Osteoblast (primary cell): ENCODE results near the gene IFT52. TPM values are rescaled to one million over a fixed set of nuclear protein-coding genes. Genes with fewer than 3 reads are reported as not detected.

Experiments
- DNase-seq: peaks from one replicate; pipeline ENCODE4 v3.0.0; 2011; ENCODE audit warnings: low spot score, mixed read lengths; ENCODE audit not compliant: insufficient read length; ENCODE audit errors: missing footprints
- H2AFZ ChIP-seq: 2 replicates; pipeline ENCODE4 v1.6.0; 2011; ENCODE audit warnings: mild to moderate bottlenecking, low read length
- H3K27ac ChIP-seq: 2 replicates; pipeline ENCODE4 v1.5.1; 2011; ENCODE audit warnings: mild to moderate bottlenecking, low read depth, low read length, moderate library complexity
- H3K27me3 ChIP-seq: 2 replicates; pipeline ENCODE4 v1.6.0; 2012; ENCODE audit warnings: mild to moderate bottlenecking, control low read depth, inconsistent platforms, low read length, moderate library complexity; ENCODE audit not compliant: insufficient read depth
- H3K36me3 ChIP-seq: 2 replicates; pipeline ENCODE4 v1.5.1; 2011; ENCODE audit warnings: mild to moderate bottlenecking, low read length, control low read depth, moderate library complexity; ENCODE audit not compliant: insufficient read depth
- H3K4me1 ChIP-seq: 2 replicates; pipeline ENCODE4 v1.5.1; 2011; ENCODE audit warnings: mild to moderate bottlenecking, low read length, control low read depth, moderate library complexity; ENCODE audit not compliant: insufficient read depth
- H3K4me2 ChIP-seq: 2 replicates; pipeline ENCODE4 v1.6.0; 2011; ENCODE audit warnings: mild to moderate bottlenecking, low read length; ENCODE audit not compliant: insufficient read depth
- H3K4me3 ChIP-seq: fragments of 200-600 bp; sonication (generic); 3 replicates; pipeline ENCODE4 v1.5.1; 2012; ENCODE audit warnings: mild to moderate bottlenecking, low read length, inconsistent platforms; ENCODE audit not compliant: insufficient read depth
- H3K79me2 ChIP-seq: 2 replicates; pipeline ENCODE4 v1.6.0; 2012; ENCODE audit warnings: mild to moderate bottlenecking, low read length, control low read depth, inconsistent platforms; ENCODE audit not compliant: insufficient read depth
- H3K9me3 ChIP-seq: 2 replicates; pipeline ENCODE4 v1.5.1; 2011; ENCODE audit warnings: low read depth, low read length, control low read depth
- H4K20me1 ChIP-seq: 2 replicates; pipeline ENCODE4 v1.6.0; 2012; ENCODE audit warnings: mild to moderate bottlenecking, low read length, control low read depth; ENCODE audit not compliant: insufficient read depth
- total RNA-seq: library from RNA; depleted of rRNA; stranded (reverse); fragments of >200 nt; gene quantifications from 2 replicates; pipeline ENCODE4 v1.2.3, GENCODE V29; 2012
- TF ChIP-seq, protein P1 (sequence below): IDR thresholded peaks from 2 replicates; pipeline ENCODE4 v1.5.1; 2011; ENCODE audit warnings: mild to moderate bottlenecking, low read depth, low read length, moderate library complexity; ENCODE audit errors: extremely low read depth

The IFT52 gene
- total RNA-seq, 1 donor = 63.0 TPM

DNA sequence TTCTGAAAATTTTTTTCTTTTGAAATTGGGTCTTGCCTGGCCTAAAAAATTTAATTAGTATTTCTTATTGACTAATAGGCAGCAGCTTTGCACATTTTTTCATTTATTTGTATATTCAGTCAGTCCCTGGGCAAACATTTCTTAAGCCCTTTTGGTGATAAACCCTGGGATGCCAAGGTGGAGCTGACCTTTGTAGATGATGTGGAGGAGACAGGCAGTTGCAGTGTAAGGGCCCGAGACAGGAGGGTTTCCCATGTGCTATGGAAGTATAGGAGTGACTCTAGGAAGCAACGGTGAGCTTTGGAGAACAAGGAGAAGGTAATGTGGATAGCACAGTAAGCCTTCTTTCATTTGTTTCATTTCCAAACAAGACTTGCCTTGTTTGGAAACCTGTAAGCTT, 79.7 kb downstream of the IFT52 start:
- H3K9me3 ChIP-seq = no peaks in the 10 kb centered on the region
- no peak overlapping the region for H3K4me2 ChIP-seq
- TF ChIP-seq, protein P1, sequence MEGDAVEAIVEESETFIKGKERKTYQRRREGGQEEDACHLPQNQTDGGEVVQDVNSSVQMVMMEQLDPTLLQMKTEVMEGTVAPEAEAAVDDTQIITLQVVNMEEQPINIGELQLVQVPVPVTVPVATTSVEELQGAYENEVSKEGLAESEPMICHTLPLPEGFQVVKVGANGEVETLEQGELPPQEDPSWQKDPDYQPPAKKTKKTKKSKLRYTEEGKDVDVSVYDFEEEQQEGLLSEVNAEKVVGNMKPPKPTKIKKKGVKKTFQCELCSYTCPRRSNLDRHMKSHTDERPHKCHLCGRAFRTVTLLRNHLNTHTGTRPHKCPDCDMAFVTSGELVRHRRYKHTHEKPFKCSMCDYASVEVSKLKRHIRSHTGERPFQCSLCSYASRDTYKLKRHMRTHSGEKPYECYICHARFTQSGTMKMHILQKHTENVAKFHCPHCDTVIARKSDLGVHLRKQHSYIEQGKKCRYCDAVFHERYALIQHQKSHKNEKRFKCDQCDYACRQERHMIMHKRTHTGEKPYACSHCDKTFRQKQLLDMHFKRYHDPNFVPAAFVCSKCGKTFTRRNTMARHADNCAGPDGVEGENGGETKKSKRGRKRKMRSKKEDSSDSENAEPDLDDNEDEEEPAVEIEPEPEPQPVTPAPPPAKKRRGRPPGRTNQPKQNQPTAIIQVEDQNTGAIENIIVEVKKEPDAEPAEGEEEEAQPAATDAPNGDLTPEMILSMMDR = no peak
- H3K4me3 ChIP-seq = no peak overlapping the region
- peaks cover 10% of the 10 kb centered on the region for H3K4me1 ChIP-seq
- no peaks in the 10 kb centered on the region for H3K27me3 ChIP-seq
- H3K27ac ChIP-seq = no peak overlapping the region
- H3K79me2 ChIP-seq = peaks cover 2% of the 10 kb centered on the region
- H3K36me3 ChIP-seq = no peaks in the 10 kb centered on the region
- H2AFZ ChIP-seq = no peak overlapping the region
- no peak for DNase-seq
- no peaks in the 10 kb centered on the region for H4K20me1 ChIP-seq

DNA sequence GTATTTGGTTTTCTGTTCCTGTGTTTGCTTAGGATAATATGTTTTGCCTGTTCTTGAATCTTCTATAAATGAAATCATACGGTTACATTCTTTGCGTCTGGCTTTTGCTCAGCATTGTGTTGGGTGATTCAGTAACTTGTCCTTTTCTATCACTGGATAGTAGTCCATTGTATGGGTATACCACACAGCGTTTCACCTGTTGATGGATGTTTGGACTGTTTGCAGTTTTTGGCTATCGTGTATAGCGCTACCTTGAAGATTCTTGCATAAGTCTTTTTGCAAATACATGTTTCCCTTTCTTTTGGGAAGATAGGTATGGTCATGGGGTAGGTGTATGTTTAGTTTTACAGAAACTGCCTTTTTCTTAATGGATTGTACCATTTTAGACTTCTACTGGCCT, 85.6 kb downstream of the IFT52 start:
- no peak overlapping the region for H3K27ac ChIP-seq
- no peaks in the 10 kb centered on the region for H3K79me2 ChIP-seq
- no peaks in the 10 kb centered on the region for H3K36me3 ChIP-seq
- no peaks in the 10 kb centered on the region for H3K9me3 ChIP-seq
- no peaks in the 10 kb centered on the region for H4K20me1 ChIP-seq
- no peak for DNase-seq
- no peak overlapping the region for H2AFZ ChIP-seq
- no peaks in the 10 kb centered on the region for H3K4me1 ChIP-seq
- TF ChIP-seq, protein P1 = no peak
- H3K4me3 ChIP-seq = no peak overlapping the region
- H3K27me3 ChIP-seq = no peaks in the 10 kb centered on the region
- no peak overlapping the region for H3K4me2 ChIP-seq

DNA sequence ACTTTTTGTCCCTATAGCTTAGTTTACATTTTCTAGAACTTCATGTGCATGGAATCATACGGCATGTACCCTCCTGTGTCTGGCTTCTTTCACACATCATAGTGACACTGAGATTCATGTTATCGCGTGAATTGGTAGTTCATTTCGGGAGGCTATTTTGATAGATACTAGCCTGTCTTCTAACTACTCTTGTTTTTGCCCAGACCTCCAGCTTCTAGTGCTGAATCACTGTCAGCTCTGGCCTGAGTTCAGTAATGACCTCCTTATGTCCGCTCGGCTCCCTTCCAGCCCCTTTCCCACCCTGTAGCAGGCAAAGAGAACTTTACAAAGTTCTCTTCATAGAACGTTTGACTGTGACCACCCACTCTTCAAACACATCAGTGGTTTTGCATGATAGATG, 90.2 kb downstream of the IFT52 start:
- Histone ChIP-seq H4K20me1 (no peaks in the 10 kb centered on the region), H3K4me1 (no peaks in the 10 kb centered on the region), H3K9me3 (no peaks in the 10 kb centered on the region), H2AFZ (no peak overlapping the region), H3K4me3 (no peak overlapping the region), H3K27ac (no peak overlapping the region), H3K79me2 (no peaks in the 10 kb centered on the region), H3K27me3 (no peaks in the 10 kb centered on the region), H3K4me2 (no peak overlapping the region), H3K36me3 (no peaks in the 10 kb centered on the region)
- TF ChIP-seq, protein P1 = no peak
- no peak for DNase-seq

DNA sequence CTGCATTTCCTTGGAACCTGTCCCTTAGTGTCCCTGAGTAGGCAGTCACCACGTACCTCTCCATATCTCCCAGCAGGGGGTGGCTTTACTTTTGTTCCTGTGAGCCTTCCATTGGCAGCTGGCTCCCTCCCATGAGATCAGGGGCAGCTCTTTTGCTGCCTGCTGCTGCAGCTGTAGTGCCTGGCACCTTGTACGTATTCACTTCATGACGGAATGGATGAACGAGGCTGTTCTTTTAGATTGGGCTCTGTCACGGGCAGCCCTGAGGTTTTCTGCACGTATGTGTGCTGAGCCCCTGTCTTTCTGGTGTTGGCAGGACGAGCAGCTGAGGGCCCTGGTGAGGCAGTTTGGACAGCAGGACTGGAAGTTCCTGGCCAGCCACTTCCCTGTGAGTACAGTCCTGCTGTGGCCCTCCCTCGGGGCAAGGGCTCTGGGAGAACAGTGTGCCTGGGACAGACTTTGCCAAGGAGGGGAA, 90.8 kb downstream of the IFT52 start:
- H4K20me1 ChIP-seq = no peaks in the 10 kb centered on the region
- H3K4me2 ChIP-seq = no peak overlapping the region
- H3K4me1 ChIP-seq = no peaks in the 10 kb centered on the region
- TF ChIP-seq, protein P1 = no peak
- H3K27me3 ChIP-seq = no peaks in the 10 kb centered on the region
- no peak overlapping the region for H3K4me3 ChIP-seq
- no peaks in the 10 kb centered on the region for H3K79me2 ChIP-seq
- no peak for DNase-seq
- peak overlapping the region; percentile 65 for H2AFZ ChIP-seq
- H3K9me3 ChIP-seq = no peaks in the 10 kb centered on the region
- no peaks in the 10 kb centered on the region for H3K36me3 ChIP-seq
- H3K27ac ChIP-seq = no peak overlapping the region
